MCF 10A (cell line): ENCODE measurements around the gene DCDC1. TPM values are rescaled to one million over a fixed set of nuclear protein-coding genes. Genes with fewer than 3 reads are reported as not detected.
A peak's percentile ranks its signal among the peaks of the same experiment; 100 is the strongest.

Experiments used
- BruUV-seq: library from RNA; stranded (reverse); fragments of 400-500 nt; replicated peaks from 2 replicates; lab custom pipeline; 2021; lab: Mats Ljungman, UMichigan
- CTCF ChIA-PET: fragments of 300-600 bp; sonication (Branson Sonifier 250); formaldehyde crosslinking; extraction: SDS; loops from one replicate; lab custom pipeline; 2021; ENCODE audit warnings: antibody characterized with exemption, inconsistent platforms; lab: Yijun Ruan, JAX
- POLR2A ChIA-PET: fragments of 300-600, 350-650 bp; sonication (Branson Sonifier 250); formaldehyde crosslinking; extraction: SDS; loops from one replicate; lab custom pipeline; 2020; ENCODE audit warnings: antibody characterized with exemption, inconsistent platforms; lab: Yijun Ruan, JAX
- DNase-seq: peaks from one replicate; pipeline ENCODE4 v3.0.0-alpha.2; 2018; ENCODE audit not compliant: unreplicated experiment
- H3K27ac Mint-ChIP-seq: one replicate; pipeline ENCODE4 v1.8.0; 2022; ENCODE audit warnings: mild to moderate bottlenecking, low read depth, mixed read lengths; ENCODE audit not compliant: unreplicated experiment
- H3K27me3 Mint-ChIP-seq: one replicate; pipeline ENCODE4 v1.8.0; 2022; ENCODE audit warnings: mixed read lengths; ENCODE audit not compliant: insufficient read depth, unreplicated experiment
- H3K36me3 Mint-ChIP-seq: one replicate; pipeline ENCODE4 v1.8.0; 2022; ENCODE audit warnings: mild to moderate bottlenecking, moderate library complexity, mixed read lengths; ENCODE audit not compliant: insufficient read depth, unreplicated experiment
- H3K4me1 Mint-ChIP-seq: one replicate; pipeline ENCODE4 v1.8.0; 2022; ENCODE audit warnings: mixed read lengths; ENCODE audit not compliant: insufficient read depth, unreplicated experiment
- H3K4me3 Mint-ChIP-seq: one replicate; pipeline ENCODE4 v1.8.0; 2022; ENCODE audit warnings: mild to moderate bottlenecking, moderate library complexity, mixed read lengths; ENCODE audit not compliant: unreplicated experiment
- H3K9me3 Mint-ChIP-seq: one replicate; pipeline ENCODE4 v1.8.0; 2022; ENCODE audit warnings: mixed read lengths; ENCODE audit not compliant: unreplicated experiment
- intact Hi-C: fragments of 100-400 bp; cut with micrococcal nuclease; formaldehyde crosslinking; loops from 2 replicates; pipeline ENCODE4 v1.14.1; 2022
- total RNA-seq: library from RNA; stranded (reverse); gene quantifications from 2 replicates; pipeline ENCODE4 v1.2.3, GENCODE V29; 2022
- TF ChIP-seq, protein P1 (sequence below): fragments of 200-600 bp; IDR thresholded peaks from one replicate; pipeline ENCODE4 v1.8.0; 2022; ENCODE audit warnings: antibody characterized with exemption, mild to moderate bottlenecking; ENCODE audit not compliant: unreplicated experiment

The DCDC1 gene
- total RNA-seq, 1 experiment from 2014 or later = 0.19 TPM

DNA sequence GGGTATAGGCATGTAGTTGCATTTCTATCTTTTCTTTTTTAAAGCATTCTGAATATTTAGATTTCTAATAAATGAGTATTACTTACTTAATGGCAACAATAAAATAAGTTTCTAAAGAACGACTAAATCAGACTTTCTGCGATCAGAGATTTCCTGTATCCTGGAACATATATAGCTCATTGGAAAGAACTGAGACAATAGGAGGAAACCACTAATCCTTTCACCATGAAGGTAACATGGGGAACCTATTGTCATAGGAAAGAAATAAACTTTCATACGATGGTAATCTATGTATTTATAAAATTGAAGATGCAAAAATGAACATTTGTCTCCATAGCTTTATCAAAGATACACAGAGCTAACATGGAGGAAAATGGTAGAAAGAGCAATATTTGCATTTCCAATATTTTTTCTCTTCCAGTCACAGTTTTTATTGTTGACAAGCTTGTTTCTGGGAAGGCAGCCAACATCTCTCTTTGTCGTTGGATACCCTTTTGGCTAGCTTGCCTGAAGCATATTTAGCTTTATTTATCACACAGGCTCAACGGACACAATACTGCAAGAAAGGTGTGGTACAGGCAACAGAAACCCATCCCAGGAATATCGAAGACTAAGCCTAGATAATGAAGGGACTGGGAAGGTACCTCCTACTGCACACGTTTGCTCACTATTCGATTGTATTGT is 490.1 kb downstream of the DCDC1 start:
- intact Hi-C loops = no loop called here
- no peak for DNase-seq

GRCh38 chr11:30878400-30878799 is 491.1 kb downstream of the DCDC1 start:
- BruUV-seq = no TSS peak
- ChIA-PET CTCF (interaction anchor here (0.7 to 1.8 kb wide), 4 partner anchors 22 to 533 kb away, joined by 3 to 6 read pairs (median 5); no protein-coding TSS in a partner anchor), POLR2A (interaction anchor here (0.7 kb wide), 1 partner anchor 8 kb away, joined by 4 read pairs; no protein-coding TSS in a partner anchor)
- Mint-ChIP-seq H3K4me1 (no peaks in the 10 kb centered on the region), H3K9me3 (no peaks in the 10 kb centered on the region), H3K27ac (no peak overlapping the region), H3K27me3 (peaks cover 80% of the 10 kb centered on the region), H3K4me3 (no peak overlapping the region), H3K36me3 (no peaks in the 10 kb centered on the region)
- intact Hi-C loops = no loop called here
- DNase-seq = no peak
- TF ChIP-seq, protein P1, sequence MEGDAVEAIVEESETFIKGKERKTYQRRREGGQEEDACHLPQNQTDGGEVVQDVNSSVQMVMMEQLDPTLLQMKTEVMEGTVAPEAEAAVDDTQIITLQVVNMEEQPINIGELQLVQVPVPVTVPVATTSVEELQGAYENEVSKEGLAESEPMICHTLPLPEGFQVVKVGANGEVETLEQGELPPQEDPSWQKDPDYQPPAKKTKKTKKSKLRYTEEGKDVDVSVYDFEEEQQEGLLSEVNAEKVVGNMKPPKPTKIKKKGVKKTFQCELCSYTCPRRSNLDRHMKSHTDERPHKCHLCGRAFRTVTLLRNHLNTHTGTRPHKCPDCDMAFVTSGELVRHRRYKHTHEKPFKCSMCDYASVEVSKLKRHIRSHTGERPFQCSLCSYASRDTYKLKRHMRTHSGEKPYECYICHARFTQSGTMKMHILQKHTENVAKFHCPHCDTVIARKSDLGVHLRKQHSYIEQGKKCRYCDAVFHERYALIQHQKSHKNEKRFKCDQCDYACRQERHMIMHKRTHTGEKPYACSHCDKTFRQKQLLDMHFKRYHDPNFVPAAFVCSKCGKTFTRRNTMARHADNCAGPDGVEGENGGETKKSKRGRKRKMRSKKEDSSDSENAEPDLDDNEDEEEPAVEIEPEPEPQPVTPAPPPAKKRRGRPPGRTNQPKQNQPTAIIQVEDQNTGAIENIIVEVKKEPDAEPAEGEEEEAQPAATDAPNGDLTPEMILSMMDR = no peak

More for the DNA sequence above, 490.1 kb downstream of the DCDC1 start:
- POLR2A ChIA-PET = interaction anchor here (0.6 kb wide), 1 partner anchor 59 kb away, joined by 3 read pairs; no protein-coding TSS in a partner anchor
- Mint-ChIP-seq H3K9me3 (no peaks in the 10 kb centered on the region), H3K4me3 (no peak overlapping the region), H3K27me3 (peaks cover 80% of the 10 kb centered on the region), H3K36me3 (no peaks in the 10 kb centered on the region), H3K4me1 (no peaks in the 10 kb centered on the region), H3K27ac (no peak overlapping the region)
- TF ChIP-seq, protein P1 = no peak
- CTCF ChIA-PET = interaction anchor here (0.5 to 1.8 kb wide), 8 partner anchors 23 to 1431 kb away, joined by 3 to 5 read pairs (median 3); no protein-coding TSS in a partner anchor
- no TSS peak for BruUV-seq

DNA sequence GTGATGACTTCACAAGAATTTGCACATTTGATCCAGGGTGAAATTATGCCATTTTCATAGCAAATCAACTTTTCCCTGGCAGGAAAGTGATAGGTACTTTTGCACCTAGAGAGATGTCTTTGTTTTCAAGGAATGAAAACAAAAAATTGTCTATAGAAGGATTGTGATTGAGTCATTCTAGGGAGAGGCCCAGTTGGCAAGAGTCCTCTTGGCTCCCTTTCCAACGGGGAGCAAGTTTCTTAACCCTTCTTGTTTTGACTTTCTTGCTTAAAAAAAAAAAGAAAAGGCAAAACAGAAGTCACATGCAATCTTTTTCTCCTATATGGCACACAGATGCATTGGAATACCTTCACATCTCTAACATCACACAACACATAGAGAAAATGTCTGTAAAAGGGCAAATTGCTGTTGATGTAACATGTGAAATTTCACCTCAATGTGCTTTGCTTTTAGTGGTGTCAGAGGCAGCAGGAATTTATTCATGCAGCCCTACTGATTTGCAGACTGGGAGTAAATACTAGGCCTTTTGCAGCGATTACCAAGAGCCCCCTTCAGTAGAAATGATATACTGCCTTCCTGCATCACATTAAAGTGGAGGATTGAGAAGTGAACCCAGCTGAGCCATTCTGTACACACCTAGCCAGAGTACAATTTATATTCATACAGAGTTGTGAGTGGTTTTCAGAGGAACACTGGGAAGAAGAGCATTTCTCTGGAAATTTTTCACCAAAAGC is 492.7 kb downstream of the DCDC1 start:
- no TSS peak for BruUV-seq
- no peak overlapping the region for H3K4me3 Mint-ChIP-seq
- ChIA-PET POLR2A (no interaction called here), CTCF (no interaction called here)
- intact Hi-C loops = no loop called here
- no peaks in the 10 kb centered on the region for H3K9me3 Mint-ChIP-seq
- H3K36me3 Mint-ChIP-seq = no peaks in the 10 kb centered on the region
- TF ChIP-seq, protein P1 = no peak
- DNase-seq = peak; percentile 32
- peak overlapping the region; percentile 2 for H3K27ac Mint-ChIP-seq
- H3K4me1 Mint-ChIP-seq = no peaks in the 10 kb centered on the region
- peaks cover 79% of the 10 kb centered on the region for H3K27me3 Mint-ChIP-seq

DNA sequence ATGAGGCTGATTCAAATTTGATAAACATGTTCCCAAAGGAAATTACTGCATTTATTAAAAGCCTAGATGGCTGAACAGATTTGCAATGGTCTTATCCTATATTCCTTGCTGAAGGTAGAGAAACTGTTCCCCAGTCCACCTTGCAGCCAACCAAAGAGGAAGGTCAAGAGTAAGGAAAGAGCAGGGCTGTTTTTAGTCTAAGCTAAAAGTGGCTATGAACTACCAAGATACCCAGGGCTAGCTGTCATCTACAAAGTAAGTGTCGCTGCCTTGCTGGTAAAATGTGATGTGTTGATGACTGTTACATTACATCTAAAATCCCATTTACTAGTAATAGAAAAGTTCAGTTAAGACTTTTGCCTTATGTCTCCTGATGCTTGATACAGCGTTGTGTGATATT is 493.3 kb downstream of the DCDC1 start:
- POLR2A ChIA-PET = no interaction called here
- peaks cover 79% of the 10 kb centered on the region for H3K27me3 Mint-ChIP-seq

More for the DNA sequence above, 493.3 kb downstream of the DCDC1 start:
- Mint-ChIP-seq H3K4me3 (no peak overlapping the region), H3K4me1 (no peaks in the 10 kb centered on the region), H3K36me3 (no peaks in the 10 kb centered on the region), H3K27ac (peak overlapping the region; percentile 2), H3K9me3 (no peaks in the 10 kb centered on the region)
- CTCF ChIA-PET = no interaction called here
- TF ChIP-seq, protein P1 = no peak
- BruUV-seq = no TSS peak
- intact Hi-C loops = no loop called here
- DNase-seq = no peak
